ENCODE measurements around the gene RIBC1. TPM values are rescaled to one million over a fixed set of nuclear protein-coding genes. Genes with fewer than 3 reads are reported as not detected.
A peak's percentile ranks its signal among the peaks of the same experiment; 100 is the strongest.
"Not testable (repeated sequence)": the region's sequence is repeated elsewhere in the genome, so short reads cannot be mapped to it uniquely, and the experiment has no call there.

The RIBC1 gene
- total RNA-seq, result 0.38 TPM

DNA sequence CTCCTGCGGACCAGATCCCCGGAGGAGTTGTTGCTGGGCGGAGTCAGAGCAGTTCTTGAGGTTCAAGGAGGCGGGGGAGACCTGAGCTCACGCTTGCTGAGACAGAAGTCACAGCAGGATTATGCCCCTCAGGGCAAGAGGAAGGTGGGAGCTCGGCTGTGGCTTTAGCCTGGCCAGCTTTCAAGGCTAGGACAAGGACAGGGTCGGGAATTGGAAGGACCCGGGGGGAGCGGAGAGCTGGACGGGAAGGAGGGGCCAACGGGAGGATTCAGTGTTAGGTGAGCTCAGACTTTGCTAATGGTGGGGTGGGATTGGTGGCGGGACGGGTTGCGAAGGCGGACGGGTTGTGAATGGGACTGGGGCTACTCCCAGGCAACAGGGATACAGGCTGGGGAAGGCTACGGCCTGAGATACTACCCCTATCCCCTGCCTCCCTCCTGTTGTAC lies at the start of gene RIBC1:
TSS of gene RIBC1 (plus strand) at position 13 of the 446 bp plus-strand sequence. CDS start 3,404 bp downstream, outside the sequence.
- DNase-seq (ENCODE audit: low spot score), result no peak
- no peak for ATAC-seq

DNA sequence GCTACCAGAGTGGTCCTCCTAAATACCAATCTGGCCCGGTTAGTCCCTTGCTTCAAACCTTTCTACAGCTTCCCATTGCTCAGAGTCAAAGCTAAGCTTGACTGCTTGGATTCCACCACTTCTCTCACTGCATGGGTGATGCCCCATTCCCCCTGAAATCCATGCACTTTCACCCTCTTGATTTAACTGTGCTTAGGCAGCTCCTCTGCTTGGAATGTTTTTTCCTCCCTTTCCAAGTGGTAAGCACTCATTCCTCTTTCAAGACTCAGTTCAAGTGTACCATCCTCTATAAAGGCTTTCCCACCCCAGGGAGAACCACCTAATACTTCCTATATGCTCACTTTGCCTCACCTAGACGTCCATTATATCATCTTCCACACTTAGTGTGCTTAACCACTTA lies 49.4 kb upstream of the RIBC1 start:
- no peak for ATAC-seq
- DNase-seq (ENCODE audit: low spot score), result no peak

DNA sequence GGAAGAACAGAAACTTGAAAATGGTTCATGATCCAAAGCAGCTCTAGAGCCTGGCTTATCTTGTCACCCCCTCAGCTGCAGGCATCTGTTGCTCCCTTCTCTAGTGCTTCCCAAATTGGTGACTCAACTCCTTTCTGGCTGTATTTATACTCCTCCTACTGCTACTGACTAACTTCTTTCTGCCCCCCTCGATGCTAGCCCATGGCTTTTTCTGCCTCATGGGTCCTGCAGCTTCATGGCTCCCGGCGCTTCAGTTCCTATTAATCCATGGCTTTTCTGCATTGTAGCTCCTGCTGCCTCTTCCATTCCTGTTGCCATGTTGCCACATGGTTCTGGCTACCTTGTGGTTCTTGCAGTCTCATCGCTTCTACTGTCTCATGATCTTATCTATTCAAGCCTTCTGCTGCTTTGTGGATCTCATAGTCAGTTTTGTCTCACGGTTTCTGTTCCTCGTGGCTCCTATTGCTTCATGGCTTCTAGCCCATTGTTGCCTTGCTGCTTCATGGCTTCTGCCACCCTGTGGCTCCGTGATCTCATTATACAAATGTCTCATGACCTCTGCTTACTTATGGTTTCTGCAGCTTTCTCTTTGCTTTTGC lies 48.4 kb upstream of the RIBC1 start:
- ATAC-seq, result no peak
- no peak for DNase-seq (ENCODE audit: low spot score)

DNA sequence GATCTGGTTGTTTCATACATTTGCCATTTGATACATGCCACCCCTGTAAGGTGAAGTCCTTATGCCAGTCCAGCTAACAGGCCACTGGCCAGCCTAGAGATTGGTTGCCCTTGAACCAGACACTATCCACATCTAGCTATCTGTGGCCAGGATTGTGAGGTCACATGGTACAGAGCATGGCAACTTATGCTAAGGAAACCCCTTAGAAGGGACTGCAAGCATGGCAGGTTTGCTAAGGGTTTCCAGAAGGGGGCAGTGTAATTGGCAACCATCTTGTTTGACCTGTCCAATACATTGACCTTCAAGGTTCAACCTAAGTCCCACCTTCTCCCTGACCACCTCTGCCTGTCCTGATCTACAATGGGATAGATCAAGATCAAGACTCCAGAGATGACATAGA lies 47.8 kb upstream of the RIBC1 start:
- no peak for DNase-seq (ENCODE audit: low spot score)
- ATAC-seq, result no peak

DNA sequence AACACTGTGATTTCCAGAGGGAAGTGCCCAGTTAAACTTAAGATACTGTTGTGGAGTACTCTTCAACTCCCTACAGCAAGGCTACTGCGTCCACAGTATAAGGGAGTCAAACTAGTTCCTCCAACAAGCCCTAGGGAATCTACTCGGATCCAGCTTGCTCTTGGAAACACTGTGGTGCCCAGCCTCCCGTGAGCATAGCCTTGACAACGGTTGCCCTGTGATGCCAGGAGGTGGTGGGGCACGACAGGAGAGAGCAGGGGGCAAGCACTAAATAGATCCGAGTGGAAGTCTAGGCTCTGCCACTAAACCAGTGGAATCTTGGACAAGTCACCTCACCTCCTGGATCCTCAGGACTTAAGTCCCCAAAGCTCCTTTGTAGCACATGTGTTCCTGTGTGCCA lies 45.8 kb upstream of the RIBC1 start:
- ATAC-seq (no peak), DNase-seq (ENCODE audit: low spot score) (no peak)

DNA sequence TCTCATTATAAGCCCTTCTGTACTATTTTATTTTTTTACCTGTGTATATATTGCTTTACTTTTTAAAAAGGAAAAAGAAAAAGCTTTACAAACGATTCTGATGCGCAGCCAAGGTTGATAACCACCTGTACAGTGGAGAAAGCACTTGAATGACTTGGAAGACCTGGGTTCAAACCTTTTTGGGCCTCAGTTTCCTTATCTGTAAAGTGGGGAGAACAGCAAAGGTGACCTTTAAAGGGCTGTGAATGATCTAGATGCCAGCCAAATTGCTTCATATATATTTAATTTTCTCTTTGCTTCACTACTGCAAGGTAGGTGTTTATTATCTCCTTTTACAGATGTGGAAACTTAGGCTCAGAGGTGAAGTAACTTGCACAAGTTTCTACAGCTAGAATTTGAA lies 45.2 kb upstream of the RIBC1 start:
- no peak for DNase-seq (ENCODE audit: low spot score)
- no peak for ATAC-seq

DNA sequence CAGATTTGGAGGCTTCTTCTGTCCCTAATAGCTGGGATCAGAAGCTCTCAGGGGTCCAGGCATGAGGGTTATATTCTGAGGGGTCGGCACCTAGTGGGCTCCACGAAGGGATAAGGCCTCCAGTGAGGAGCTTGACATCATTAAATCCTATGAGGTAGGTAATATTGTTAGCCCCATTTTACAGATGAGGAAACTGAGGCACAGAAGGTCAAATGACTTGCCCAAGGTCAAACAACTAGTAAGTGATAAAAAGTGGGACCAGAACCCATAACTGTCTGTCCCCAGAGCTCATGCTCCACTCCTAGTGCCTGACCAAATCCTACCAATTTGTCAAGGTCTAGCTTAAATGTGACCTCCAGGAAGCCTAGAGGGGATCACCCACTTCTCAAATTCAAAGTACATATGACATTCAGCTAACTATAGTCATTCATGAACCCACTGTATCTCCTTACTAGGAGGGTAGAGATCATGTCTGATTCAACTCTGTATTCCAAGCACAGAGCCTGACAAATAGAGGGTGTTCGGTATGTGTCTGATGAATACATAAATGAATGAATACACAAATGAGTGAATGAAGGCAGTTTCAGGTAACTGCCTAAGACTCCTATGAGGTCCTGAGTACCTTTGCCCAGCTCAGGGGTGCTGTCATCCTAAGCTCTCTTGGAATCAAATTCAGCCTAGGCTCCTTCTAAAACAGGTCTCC lies 43.5 kb upstream of the RIBC1 start:
- no peak for DNase-seq (ENCODE audit: low spot score)
- no peak for ATAC-seq

DNA sequence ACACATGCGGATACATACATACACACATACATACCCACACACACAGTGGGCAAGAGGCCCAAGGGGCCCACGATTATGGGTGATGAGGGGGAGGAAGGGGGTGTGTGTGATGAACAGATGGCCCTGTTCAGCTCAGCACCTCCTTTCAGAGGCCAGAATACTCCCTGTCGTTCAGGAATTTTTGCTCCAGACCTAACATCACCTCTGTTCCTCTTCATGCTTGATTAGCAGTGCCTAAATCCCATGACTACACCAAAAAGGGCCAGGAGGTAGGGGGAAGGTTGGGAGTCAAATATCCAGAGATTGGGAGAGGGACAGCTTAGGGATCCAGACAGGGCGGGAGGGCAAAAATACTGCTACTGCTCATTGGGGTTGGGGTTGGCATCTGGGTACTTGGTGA lies 42.9 kb upstream of the RIBC1 start:
- DNase-seq (ENCODE audit: low spot score) (no peak), ATAC-seq (no peak)

DNA sequence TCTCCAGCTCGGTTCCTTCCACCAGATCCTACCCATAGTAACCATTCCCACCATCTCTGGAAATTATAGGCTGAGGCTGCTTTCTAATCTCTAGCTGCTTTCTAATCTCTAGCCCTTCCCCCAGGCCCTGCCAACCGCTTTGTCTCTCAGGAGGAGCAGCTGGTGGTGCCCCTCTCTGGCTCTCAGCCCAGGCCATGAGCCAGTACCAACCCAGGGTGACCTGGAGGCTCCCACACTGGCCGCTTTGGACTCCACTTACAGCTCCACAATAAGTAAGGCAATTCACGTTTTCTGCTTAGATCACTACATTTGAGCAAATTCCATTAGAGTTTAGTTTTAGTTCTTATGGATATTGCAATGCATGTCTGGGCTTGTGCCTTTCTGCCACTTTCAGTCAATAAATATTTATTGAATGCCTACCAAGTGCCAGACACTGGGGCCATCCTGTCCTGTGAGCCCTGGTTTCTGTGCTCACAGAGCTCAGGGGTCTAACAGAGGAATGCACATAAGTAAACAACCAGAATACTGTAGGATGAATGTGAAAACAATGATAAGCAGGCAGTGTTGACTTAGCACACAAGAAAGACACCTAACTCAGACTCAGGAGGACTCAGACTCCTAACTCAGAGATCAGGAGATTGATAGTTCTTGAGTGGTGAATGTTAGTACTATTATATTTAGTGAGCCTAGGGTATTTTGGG lies 39.1 kb upstream of the RIBC1 start:
- DNase-seq (ENCODE audit: low spot score) (no peak), ATAC-seq (no peak)

DNA sequence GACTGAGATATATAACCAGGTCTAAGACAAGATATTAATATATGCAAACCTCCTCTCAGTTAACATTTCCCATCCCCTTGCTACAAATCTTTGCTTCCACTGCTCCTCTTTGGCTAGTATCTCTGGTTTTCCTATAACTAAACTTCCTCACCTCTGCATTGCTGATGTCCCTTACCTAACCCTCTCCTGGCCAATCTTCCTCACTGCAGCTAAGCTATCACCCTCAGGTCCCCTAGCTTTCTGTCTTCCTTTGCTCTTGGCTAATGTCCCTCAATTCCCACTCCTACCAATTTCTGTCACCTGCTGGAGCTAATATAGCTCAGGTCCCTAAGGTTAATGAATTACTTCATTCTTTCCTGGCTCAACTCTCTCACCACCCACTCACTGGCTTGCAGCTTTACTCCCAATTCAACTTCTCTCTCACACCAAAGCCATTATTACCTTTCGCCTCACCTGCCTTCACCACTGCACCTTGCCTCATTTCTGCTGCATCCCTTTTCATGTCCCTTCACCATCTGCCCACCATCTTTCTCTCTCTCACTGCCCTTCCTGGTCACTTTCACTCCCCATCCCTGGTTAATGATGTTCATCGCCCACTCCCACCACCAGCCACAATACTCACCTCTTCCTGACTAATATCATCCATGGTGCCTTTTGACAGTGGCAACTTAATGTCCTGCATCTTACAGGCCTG lies 26.9 kb upstream of the RIBC1 start:
- DNase-seq (ENCODE audit: low spot score) (no peak), ATAC-seq (no peak)

DNA sequence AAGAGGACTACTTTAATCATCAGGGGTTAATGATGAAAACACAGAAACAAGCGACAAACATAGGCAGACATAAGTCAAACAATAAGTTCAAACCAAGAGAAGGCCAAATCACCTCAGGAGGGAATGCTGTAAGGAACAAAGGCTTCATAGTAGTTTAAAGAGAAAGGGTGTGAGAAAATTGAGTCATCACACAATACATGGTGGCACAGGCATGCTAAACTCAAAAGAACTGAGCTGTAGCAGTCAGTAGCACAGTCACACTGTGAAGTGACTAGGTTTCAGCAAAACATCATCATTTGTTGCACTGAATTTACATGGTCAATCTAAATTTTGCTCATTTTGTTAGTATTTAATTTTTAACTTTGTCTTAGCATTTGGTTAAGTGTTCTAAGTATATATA lies 24.5 kb upstream of the RIBC1 start:
- ATAC-seq (no peak), DNase-seq (ENCODE audit: low spot score) (no peak)

DNA sequence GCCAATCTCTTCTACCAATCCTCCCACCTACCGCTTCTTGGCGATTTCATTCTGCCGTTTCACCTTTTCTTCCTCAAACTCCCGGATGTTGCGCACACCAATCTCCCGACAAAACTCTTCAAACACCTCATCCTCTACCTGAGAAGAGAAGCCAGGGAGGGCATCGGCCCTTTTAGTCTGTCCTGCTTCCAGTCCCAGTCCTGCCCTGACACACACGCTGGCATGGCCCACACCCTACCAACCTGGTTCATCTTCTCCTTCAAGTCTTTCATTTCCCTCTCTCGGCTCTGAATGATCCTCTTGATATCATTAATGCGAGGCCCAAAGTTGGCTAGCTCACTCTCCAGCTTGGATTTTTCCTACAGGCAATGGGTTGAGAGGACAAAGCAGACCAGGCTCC lies 19.1 kb upstream of the RIBC1 start:
- DNase-seq (ENCODE audit: low spot score), result no peak
- no peak for ATAC-seq

DNA sequence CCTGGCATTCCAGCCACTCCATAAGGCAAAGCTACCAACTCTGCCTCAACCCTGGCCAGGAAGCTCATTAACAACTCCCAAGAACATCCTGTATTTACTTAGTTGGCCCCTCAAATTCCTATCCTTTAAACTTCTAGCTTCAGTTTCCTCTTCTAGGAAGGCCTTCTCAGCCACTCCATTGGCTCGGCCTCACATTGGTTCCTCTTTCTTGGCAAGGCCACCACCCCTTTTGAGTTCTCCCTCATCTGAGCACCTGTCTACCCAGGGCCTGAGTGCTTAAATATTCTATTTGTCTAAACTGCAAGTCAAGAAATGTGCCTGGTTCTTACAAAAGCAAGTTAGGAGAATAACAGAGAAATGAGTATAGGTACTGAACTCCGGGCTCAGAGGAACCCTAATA lies 10.2 kb upstream of the RIBC1 start:
- DNase-seq (ENCODE audit: low spot score) (no peak), ATAC-seq (no peak)

DNA sequence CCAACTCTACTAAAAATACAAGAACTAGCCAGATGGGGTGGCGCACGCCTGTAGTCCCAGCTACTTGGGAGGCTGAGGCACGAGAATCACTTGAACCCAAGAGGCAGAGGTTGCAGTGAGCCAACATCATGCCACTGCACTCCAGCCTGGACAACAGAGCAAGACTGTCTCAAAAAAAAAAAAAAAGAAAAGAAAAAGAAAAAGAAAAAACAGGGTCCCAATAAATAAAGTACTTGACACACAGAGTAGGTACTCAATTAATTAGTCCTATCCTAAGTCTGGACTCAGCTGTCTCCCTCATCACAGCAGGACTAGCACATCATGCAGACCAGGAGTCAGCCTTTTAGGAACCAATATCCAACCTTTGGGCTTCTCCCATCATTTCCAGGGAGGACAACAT lies 2.3 kb upstream of the RIBC1 start:
- not testable (repeated sequence) for ATAC-seq; DNase-seq (ENCODE audit: low spot score)

DNA sequence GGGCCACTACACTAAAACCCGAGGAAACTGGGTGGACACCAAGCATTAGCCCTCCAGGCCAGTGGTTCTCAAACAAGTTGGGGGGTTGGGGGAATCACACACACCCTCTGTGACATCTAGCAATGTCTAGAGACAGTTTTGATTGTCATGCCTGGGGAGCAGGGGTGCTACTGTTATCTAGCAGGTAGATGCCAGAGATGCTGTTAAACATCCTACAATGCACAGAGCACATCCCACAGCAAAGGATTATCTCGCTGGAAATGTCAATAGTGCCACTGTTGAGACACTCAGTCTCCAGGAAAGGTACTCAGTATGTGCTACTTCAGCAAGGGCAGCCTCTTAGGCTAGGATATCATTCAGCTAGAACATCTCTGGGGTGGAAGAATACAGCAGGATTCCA lies 1.5 kb upstream of the RIBC1 start:
- no peak for ATAC-seq
- DNase-seq (ENCODE audit: low spot score), result no peak

DNA sequence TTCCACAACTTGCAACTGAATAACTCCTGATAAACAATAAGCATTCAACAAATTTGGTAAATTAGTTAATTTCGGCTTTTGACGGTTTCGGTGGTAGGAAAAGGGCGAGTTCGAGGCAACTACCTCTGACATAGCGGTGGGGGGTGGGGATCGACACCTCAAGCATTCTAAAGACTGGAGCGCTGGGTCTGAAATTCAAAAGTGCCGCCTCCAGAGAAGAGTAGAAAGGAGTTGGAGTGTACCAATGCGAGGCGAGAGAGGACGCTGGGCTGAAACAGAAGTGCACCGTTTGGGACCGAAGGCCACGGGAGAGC lies 944 bp upstream of the RIBC1 start:
- DNase-seq (ENCODE audit: low spot score) (no peak), ATAC-seq (peak; percentile 41)

DNA sequence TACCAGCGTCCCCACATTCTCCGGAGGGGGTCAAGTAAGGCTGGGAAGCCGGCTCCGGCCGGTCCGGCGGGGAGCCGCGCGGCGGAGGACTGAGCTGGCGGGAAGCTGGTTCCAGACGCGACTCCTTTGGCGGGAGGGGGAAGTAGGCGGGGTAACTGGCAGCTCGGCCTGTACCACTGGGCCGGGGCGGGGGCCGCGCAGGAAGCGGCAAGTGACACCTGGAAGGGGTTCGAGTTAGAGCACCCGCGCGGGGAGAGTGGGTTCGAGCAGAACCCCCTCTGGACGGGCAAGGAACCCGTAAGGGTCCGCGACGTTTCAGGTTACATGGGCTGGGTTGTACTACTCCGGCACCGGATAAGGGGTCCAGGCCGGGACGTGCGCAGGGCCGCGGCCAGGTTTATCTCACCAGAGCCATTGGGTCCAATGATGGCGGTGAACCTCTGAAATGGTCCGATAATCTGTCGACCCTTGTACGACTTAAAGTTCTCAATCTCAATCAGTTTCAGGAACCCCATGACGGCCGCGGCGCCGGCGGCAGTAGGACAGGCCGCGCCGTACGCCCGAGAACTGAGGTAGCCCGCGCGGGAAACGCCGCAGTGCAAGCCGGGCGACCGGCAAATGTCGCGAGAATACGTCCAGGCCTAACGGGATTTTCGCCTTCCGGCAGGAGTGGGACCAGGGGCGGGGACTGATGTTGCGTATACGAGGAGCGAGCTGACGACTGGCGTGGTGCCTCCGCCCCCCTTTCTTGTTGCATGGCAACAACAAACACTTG lies 400 bp upstream of the RIBC1 start, which contains the start of gene SMC1A:
TSS of gene SMC1A (minus strand) at position 569 of the 775 bp plus-strand sequence. CDS start at position 515, 54 bp downstream.
- peak; percentile 93 for ATAC-seq
- DNase-seq (ENCODE audit: low spot score), result peak; percentile 95

DNA sequence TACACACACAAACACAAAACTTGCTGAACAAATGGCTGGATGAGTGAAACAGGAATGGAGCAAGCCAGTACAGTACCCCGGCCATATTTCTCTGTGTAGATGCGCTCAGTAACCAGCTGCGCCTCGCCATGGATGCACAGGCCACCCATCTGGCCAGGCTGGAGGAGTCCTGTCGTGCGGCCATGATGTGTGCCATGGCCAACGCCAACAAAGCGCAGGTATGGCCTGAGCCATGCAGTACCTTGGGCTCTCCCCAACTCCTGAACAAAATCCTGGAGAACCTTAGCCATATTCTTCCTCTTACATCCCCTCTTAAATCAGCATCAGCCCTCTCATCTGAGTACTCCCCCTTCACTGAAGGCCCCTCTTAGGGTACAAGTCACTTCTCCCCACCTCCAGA lies 7.1 kb downstream of the RIBC1 start:
- DNase-seq (ENCODE audit: low spot score) (no peak), ATAC-seq (no peak)

DNA sequence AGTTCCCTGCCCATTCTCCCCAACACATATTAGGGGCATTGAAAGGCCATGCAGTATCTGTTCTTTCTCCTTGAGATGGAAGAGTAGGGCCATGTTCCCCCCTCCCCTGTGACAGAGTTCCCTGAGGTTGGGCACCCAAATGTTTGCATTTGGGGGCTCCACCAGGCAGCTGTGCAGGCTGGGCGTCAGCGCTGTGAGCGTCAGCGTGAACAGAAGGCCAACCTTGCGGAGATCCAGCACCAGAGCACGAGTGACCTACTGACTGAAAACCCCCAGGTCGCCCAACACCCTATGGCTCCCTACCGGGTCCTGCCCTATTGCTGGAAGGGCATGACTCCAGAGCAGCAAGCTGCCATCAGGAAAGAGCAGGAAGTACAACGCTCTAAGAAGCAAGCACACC lies 7.6 kb downstream of the RIBC1 start:
- no peak for ATAC-seq

DNA sequence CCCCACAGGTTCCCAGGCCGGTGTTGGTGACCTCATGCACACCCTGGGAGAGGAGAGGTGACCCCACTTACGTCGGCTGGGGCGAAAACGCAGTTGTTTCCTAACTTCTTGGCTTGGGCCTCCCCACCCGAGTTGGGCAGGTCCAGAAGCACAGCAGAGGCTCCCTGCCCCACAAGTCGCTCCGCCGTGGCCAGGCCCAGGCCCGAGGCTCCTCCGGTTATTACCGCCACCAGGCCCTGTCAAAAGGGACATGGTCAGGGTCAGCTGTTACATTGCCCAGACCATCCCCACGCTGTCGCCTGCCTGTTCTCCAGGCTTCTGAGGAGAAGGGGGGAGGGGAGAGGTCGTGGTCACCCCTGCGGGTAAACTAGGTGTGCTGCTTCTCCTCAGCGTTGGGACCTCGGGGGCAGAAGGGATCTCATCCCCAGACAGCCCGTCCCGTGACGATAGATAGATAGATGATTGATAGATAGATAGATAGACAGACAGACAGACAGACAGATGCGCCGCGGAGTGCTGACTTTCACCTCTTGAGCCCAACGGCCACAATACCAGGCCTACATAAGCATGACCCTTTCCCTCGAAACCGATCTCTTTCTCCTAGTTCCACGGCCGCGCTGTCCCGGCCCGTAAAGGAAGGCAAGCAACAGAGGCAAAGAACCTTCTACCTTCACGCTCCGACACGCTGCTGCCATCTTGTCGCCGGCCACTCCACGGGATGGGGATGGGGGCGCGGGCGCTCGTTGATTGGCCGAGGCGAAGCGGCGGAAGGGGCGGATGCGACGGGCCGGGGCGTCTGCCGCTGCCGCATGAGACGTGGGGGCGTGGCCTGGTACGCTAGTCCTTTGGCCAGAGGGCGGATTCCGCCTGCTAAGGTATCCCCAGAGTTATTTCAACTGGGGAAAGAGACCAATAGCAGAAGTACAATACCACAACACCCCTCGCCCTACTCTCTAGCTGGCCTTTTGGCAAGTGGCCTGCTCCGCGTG lies 11.3 kb downstream of the RIBC1 start, which contains the start of gene HSD17B10:
TSS of gene HSD17B10 (minus strand) at position 720 of the 989 bp plus-strand sequence. CDS start at position 695, 25 bp downstream.
- peak; percentile 95 for ATAC-seq
- peak; percentile 93 for DNase-seq (ENCODE audit: low spot score)

More for the DNA sequence above, 7.6 kb downstream of the RIBC1 start:
- no peak for DNase-seq (ENCODE audit: low spot score)
